ENCODE data around the gene TRAPPC2L.

GRCh38 chr16:88853325-88853941 is 3.5 kb upstream of the TRAPPC2L start:
- TF ChIP-seq CREB1 (CRISPR knock-in tag; IDR thresholded peaks at IDR 0.05; ENCODE audit: low read depth) (no peak), CTCF (conservative IDR thresholded peaks at IDR 0.05; ENCODE audit: low read depth in 2 of 2) (no peak), POLR2AphosphoS5 (IDR thresholded peaks at IDR 0.05; ENCODE audit: low read depth) (no peak)
